Measurements from ENCODE around the gene CRYBG2. TPM values are rescaled to one million over a fixed set of nuclear protein-coding genes. Genes with fewer than 3 reads are reported as not detected.
"Not testable (repeated sequence)": the region's sequence is repeated elsewhere in the genome, so short reads cannot be mapped to it uniquely, and the experiment has no call there.

CRYBG2 gene
- polyA plus RNA-seq, 1 donor: 0.65 TPM

DNA sequence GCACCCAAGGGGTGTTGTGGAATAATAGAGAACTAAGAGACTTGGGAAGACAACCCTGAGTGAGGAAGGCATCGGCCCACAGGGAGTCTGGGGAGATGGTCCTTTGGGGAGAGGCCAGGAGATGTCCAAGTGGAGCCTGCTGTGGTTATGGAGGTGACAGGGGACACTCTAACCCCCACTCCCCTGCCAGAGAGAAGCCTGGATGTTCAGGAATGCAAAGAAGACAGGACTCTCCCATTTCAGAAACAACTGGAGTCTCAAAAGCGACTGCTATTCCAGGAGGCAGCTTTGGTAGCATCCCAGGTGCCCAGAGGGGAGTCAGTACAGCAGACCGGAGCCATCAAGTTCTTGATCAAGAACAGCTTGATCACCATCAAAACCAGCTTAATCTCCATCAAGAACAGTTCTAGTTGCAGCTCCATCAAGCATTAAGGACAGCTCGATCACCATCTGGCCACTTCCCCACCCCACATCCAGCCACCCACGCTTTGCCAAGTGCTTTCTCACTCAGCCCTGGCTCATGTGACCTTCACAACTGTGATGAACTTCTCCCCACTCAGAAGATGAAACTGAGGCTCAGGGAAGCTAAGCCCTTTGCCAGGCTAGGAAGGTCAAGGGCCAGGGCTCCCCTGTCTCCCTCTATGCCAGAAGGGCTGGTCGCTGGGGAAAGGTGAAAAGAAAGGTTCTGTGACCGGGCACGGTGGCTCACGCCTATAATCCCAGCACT, 35.4 kb downstream of the CRYBG2 start:
- DNase-seq: no peak

DNA sequence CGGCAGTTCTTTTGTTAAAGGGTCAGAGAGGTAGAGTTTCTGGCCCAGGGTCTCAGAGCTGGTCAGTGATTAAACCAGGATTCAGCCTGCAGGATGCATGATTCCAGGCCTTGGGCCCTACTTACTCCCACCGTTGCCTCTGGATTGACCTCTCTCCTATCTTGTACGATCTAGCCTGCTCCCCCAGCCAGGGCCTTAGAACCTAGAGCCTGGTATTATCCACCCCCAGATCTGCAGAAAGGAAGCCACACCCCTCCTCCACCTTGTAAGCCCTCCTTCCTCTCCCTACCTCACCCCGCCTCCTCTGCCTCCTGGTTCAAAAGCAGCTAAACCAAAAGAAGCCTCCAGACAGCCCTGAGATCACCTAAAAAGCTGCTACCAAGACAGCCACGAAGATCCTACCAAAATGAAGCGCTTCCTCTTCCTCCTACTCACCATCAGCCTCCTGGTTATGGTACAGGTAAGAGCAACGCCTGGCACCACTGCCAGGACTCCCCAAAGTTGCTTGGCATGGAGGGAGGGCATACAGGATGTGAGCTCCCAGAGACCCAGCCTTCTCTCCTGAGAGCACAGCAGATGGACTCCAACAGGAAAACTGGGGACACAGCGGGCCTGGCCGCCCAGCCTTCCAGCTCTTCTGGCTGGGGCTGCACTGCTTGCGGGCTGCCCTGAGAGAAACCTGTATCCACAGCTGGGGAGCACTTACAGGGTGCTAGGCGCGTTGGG, 36.2 kb downstream of the CRYBG2 start, which contains the start of gene CD52:
CD52 (plus strand) TSS at position 347 of the 726 bp plus-strand sequence; CDS start at position 407, 60 bp downstream.
- DNase-seq: no peak

DNA sequence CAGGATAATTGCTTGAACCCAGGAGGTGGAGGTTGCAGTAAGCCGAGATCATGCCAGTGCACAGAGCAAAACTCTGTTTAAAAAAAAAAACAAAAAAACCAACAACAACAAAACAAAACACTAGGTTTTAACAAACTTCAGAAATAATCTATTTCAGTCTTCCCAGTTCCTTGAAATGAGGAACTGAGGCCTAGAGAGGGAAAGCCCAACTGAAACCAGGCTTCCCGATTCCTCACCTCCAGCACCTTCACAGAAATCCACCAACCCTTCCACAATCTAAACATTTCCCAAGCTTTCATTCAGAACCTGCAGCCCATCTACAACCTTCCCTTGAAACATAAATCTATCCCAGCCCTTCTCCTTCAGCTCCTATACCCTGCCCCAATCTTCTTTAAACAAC, 36.8 kb downstream of the CRYBG2 start:
- no peak for DNase-seq

DNA sequence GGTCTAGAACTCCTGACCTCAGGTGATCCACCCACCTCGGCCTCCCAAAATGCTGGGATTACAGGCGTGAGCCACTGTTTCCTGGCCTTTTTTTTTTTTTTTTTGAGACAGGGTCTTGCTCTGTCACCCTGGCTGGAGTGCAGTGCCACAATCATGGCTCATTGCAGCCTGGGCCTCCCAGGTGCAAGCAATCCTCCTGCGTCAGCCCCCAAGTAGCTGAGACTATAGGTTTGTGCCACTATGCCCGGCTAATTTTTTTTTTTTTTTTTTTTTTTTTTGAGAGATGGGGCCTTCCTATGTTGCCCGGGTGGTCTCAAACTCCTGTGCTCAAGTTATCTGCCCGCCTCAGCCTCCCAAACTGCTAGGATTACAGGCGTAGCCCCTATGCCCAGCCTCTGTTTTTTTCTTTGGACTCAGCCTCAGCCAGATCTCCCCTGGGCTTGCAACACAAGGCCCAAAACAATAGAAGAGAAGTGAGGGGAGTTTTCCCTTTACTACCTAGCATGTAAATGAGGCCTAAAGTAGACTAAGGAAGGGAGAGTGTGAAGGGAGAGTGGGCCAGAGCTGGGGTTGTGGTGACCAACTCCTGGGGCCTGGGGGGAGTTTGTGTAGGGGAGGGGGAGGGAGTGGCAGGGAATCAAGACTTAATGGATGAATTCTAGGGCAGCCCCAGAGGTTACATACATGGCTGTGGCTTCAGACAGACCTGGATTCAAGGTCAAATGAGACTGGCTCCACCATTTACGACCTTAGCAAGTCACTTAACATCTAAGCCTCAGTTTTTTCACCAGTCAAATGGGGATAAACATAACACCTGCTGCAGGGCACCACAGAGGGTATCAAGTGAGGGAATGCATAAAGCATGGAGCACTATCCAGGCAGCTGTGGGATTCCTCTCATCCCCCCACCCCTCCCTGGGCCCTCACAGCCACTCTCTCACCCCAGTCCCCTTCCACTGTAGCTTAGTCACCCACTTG, 37.8 kb downstream of the CRYBG2 start:
- DNase-seq: no peak

DNA sequence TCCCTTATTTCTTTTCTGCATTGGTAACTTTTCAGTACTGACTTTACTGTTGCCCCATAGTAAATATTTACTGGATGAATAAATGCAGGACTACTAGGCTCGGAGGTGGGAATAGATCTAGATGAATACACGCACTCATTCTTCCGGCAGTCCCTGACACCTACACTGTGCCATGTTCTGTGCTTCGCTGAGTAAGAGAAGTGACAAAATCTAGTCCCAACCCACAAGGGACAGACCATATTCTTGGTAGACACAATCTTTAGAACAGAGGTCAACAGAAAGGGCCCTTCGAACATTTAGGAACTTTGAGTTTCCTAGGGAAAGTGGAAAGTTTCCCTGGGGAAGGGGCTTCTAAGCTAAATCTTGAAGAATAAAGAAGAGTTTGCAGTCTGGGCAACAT, 39.4 kb downstream of the CRYBG2 start:
- no peak for DNase-seq

DNA sequence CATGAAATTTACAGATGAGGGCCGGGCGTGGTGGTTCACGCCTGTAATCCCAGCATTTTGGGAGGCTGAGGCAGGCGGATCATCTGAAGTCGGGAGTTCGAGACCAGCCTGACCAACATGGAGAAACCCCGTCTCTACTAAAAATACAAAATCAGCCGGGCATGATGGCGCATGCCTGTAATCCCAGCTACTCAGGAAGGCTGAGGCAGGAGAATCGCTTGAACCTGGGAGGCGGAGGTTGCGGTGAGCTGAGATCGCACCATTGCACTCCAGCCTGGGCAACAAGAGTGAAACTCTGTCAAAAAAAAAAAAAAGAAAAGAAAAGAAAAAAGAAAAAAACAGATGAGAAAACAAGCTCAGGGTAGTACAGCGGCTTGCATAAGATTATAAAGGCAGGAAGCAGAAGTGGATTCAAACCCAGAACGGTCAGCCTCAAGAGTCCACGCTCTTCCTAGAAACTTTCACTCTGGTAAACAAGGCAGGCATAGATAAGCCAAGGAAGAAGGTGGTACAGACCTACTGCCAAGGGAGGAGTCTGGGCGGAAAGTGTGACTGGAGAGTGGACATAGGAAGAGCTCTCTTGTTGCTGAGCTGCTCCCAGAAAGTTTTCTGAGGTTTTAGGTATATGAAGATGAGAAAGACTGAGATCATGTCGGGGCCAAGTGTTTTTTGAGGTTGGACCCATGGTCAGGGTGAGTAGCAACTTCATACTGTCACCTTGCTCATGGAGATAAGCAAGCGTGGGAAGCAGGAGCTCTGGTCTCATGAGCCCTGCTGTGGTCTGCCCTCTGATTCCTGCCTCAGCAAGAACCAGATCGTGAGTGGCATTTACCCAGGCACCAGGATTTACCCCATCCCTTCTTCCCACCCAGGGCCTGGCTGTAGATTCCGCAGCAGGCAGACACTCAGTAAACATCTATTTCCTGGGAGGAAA, 45.7 kb downstream of the CRYBG2 start:
- not testable (repeated sequence) for DNase-seq

DNA sequence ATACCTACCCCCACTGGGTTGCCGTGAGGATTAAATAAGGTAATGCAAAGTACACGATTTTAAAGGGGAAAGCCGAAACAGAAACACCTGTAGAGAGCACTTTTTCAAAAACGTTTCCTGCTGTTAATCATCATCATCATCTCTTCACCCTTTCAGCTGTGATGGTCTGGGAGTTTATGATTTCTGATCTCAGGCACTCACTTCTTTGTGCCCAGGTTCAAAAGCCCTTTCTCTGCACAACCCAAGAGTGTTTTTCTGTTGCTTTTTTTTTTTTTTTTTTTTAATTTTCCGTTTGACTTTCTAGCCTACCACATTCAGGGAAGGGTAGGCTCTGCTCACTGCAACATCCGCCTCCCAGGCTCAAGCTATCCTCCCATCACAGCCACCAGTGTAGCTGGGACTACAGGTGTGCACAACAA, 46.6 kb downstream of the CRYBG2 start:
- DNase-seq: no peak

DNA sequence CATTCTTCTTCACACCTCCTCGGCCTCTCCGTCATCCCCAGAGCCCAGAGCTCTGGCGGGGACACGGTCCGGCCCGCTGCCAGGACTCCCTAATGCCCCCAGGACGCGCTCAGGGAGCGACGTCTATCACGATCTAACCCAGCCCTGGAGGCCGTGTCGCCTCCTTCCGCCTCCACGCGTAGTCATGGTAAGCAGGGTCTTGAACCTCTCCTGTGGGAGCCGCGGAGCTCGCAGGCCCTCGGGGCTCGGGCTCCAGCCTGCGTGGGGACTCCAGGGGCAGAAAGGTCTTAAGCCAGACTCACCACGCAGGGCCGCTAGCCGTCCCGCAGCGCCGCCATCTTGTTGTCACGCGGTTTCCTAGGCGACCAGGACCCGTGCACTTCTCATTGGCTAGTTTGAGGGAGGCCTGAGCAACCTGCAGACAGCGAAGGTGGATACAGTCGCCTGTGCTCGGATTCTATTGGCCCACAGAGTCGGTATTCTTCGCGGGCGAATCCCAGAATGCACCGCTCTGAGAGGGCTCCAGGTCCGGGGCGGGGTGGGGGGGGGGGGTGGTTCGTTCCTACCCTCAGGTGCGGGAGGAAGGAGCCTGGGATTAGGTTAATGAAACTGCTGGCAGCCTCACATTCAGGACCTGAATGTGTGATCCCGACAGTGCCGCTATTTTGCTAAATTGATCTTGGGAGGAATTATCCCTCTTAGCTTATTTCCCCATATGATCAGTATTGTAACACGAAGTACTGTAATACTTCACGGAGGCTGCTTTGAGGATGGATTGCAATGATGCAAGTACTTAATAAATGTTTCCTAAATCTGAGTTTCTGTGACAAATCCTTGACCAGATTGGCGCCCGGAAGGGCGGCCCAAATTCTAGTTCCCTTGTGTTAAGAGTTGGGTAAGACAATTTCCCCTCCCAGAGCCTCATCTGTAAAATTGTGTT, 47.4 kb downstream of the CRYBG2 start, which contains the start of gene UBXN11:
UBXN11 (minus strand) TSS at position 347 of the 940 bp plus-strand sequence. CDS start 3,753 bp downstream, outside the sequence.
- peak; percentile 94 for DNase-seq

DNA sequence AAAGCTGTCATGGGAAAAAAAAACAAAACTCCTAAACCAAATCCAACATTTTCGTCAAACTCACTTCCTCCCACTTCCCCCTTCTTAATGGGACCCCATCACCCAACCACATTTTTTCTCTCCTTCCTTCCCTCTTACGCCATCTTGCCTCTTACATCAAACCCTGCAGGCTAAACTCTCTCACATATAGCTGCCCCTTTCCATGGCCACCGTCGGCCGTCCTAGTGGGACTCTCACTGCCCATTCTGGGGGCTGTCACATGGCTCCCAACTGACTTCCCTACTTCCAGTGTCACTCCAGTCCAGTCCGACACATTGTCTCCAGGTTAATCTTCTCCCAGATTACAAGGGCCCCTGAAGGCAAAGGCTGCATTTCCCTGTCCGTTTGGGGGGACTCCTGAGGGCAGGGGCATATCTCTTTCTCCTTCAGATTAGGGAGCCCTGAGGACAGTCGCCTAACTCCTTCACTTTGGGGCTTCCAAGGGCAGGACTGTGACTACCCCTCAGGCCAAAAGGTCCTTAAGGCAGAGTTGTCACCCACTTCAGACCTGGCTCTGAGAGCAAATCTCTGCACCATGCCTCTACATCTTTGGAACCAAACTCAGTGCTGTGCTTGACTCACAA, 48.2 kb downstream of the CRYBG2 start:
- no peak for DNase-seq

DNA sequence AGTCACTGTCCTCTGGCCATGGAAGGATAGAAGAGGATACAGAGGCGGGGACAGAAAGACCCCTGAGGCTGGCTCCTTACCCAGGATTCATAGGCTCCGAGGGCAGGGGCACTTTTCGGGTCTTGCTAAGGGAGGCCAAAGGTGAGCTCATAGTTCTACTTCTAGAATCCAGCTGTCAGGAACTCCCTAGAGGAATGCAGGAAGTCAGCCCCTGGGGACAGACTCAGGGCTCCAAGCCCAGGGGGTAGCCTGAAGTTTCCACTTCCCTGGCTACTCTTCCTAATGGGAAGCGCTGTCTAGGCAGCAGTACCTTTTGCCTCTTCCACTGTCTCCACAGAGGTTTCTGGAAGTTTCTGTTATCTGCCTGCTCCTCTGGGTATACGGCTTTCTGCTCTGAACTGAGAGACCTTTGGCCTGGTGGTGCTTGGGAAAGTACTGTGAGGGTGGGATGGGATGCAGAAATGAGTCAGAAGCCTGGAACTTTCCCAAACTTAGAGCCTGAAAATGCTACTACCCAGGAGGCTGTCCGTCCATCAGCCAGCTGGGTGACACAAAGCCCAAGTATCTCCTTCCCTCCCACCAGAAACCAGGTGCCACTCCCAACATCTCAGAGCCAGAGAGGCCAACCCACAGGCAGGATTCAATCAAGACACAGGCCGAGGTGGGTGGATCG, 51.1 kb downstream of the CRYBG2 start:
- no peak for DNase-seq

DNA sequence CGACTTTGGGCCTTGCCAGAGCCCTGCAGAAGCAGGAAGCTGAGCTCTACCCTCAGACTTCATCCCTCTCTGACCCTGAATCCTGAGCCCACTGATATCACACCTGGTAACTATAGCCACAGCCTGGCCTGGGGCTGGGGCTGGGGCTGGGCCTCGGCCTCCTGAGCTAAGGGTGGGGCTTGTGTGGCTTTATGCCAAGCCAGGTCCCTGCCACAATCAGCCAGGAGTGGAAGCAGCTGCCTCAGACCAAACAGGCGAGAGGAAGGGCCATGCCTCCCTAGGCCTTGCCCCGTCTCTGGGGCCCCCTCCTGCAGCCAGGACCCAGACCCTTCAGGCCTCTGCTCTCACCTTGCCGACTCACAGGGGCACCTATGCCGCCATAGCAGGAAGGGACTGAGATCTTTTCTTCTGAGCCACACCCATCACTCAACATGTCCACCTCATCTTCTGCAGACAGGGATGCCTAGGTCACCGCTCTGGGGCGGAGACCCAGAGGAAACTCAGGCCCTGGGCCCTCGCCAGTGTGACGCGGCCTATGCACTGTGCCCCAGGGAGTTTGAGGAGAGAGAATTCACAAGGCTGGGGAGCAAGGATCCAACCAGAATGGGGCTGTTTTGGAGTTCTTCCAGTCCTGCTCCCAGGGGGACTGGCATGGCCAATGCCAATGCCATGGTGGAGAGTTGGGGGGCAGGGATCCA, 53.2 kb downstream of the CRYBG2 start:
- no peak for DNase-seq

DNA sequence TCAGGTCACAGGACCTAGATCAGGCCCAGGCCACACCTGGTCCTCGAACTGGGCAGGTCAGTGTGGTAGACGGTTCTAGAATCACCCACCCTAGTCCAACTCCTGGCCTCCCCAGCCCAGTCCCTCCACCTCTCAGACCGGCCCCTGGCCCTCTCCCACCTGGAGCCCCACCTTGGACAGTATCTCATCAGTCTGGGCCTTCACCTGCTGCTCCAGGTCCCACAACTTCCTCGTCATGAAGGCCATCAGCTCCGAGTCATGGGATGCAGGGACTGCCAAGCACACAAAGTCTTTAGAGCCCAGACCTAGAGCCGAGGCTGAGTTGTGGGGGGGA, 56.2 kb downstream of the CRYBG2 start:
- DNase-seq: no peak

DNA sequence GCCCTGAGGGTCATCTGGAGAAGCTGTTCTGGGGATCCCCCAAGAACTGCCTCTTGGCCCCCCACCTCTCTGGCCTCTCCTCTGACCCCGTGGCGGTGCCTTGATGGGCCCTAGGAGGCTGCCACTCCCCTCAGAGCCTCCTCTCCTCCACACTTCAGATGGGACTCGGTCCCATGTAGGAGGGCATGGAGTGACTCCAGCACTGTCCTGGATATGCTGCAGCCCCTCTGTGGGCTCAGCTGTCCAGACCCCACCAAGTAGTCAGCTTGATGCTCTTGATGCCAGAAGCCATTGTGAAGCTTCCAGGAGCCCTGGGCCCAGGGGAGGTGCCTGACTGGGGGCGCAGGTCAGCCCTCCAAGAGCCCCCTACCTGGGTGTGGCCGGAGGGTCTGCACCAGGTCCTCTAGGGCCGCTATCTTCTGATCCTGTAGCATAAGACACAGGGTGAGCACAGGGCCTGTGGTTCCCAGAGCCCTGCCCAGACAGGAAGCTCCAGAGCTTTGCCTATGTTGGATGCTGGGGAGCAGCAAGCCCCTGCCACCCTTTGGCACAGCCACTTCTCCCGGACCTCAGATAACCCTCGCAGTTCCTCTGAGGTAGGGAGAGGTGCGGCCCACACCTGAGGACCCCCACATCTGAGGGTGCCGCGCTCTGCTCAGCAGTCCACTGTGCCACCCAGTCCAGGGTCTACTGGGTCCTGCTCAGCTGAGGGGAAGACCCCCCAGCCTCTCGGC, 56.7 kb downstream of the CRYBG2 start:
- no peak for DNase-seq

DNA sequence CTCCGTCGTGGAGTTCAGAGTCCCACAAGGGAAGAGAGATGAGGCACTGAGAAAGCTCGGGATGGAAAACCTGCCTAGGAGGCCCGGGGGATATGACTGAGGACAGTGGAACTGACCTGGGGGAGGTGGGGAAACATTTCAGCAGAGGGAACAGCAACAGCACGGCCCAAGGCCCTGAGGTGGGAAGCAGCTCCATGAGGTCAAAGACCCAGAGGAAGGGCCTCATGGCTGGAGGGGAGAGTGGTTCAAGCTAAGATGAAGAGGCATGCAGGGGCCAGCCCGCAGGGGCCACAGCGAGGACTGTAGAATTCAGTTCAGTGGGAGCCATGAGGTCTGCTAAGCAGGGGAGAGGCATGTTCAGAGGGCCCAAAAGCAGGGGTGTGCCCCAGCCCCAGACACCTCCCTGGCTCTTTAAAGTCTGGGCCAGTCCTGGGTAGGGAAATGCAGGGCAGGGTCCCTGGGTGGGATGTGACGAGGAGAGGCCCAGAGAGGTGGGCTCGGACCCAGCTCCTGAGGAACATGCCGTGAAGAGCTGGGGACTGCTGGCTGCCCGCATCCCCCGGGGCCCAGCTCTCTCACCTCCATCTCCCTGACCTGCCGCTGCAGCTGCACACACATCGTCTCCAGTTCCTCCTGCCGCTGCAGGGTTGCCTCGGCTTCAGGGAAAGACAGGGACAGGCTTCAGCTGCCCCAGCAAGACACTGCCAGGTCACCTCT, 57.4 kb downstream of the CRYBG2 start:
- DNase-seq: no peak

DNA sequence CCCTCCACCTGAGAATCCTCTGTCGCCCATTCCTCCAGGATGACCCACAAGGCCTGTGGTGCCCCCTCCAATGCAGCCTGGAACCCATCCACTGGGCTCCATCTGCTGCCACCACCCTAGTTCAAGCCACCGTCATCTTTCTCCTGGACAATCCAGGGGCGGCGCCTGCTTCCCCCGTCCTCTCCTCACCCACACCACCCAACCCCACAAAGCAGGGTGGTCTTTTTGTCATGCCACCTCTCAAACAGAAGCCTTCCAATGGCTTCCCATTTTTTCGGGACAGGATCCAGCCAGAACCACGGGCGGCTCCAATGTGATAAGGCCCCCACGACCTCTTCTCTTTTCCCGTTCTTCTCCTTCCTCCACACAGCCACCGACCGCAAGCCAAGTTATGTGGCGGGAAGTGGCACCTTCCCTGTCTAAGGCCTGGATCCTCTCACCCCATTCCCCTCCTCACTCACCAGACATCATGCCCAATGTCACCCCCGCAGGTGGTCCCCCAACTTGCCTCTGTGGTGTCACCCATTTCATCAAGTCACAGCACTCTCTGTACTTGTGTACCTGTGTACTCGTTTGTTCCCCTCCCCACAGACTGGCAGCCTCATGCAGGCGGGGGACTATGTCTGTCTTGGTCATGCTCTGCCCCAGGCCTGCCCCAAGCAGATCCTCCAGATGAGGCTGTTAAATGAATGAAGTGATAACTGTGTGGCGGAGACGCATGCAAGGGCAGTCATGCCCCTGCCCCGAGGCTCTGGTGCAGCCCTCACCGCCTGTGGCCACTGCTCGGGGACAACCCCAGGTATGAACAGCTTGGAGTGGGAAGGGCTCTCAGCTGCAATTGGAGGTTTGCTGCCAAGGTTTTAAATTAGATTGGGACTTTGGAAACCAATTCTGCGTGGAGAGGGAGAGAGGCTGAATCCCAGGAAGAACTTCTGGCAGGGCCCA, 58.5 kb downstream of the CRYBG2 start:
- DNase-seq: no peak
